ENCODE data around the gene SEMA3B.

DNA sequence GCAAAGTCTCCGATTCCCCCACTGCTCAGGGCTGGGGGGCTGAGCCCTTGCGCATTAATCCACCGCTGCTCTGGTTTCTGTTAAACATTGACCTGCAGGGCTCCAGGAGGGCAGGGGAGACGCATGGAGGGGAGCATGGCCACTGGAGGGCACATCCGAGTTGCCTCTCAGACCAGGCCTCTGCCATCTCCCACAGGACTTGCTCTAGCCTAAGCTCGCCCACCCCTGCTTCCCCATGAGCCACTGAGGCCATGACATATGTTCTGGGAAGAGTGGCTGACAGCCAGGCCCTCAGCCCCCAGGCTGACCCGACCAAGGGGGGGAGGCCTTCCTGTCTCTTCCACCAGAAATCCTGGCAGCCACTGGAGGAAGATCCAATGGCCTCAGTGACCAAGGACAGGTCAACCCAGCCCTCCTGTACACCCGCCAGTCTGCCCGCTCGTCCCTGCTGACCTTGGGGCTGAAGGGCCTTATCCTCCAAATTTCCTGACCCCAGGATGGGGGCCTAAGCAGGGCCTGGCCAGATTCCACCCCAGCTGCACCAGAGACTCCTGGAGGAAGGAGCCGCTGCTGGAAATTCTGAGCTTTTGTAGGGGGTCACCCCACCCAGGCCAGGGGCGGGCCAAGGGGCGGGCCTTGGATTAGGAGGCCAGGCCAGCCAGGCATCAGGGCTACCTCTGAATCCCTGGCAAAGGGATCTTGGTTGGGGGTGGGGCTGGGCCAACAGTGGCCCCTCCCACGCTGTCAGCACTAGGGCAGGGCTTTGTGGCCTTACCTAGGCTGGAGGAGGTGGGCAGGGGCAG, 34.3 kb downstream of the SEMA3B start, which contains the start of gene HYAL1:
- TF ChIP-seq GATA2 (IDR thresholded peaks at IDR 0.05; ENCODE audit: low read depth, low read length) (no peak), GATA3 (IDR thresholded peaks at IDR 0.05; ENCODE audit: low read depth, low read length) (no peak)

Data from SH-SY5Y (cell line).